Uterus (tissue), 2 donors: ENCODE measurements around the gene SPINT1.

Experiments
- POLR2A ChIP-seq, 2 donors: fragments of 450-650 bp; IDR thresholded peaks; one replicate each; pipeline ENCODE4 v1.6.1; 2016; ENCODE audit warnings: antibody characterized with exemption in 2 of 2, mild to moderate bottlenecking in 1 of 2, moderate library complexity in 1 of 2
- TF ChIP-seq, protein P1 (sequence below), 4 experiments: fragments of 200-600 bp in 2 of 4; fragments of 450-650 bp in 2 of 4; sonication (generic) in 2 of 4; IDR thresholded peaks; one replicate each; pipeline ENCODE4 v1.5.1; 2016 to 2019; ENCODE audit warnings: antibody characterized with exemption in 4 of 4, mild to moderate bottlenecking in 2 of 4, moderate library complexity in 1 of 4

DNA sequence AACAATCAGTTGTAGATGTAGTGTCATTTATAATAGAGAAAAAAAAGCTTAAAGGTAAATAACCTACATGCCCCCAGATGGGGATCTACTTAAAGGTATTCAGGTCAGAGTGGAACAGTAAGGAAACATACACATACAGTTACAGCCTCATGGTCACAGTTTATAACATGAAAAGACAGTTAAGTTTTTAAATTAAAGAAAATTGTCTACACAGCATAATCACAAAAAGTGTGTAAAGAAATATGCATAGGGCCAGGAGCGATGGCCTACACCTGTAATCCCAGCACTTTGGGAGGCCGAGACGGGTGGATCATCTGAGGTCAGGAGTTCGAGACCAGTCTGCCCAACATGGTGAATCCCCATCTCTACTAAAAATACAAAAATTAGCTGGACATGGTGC lies 23.4 kb downstream of the SPINT1 start:
- TF ChIP-seq, protein P1, sequence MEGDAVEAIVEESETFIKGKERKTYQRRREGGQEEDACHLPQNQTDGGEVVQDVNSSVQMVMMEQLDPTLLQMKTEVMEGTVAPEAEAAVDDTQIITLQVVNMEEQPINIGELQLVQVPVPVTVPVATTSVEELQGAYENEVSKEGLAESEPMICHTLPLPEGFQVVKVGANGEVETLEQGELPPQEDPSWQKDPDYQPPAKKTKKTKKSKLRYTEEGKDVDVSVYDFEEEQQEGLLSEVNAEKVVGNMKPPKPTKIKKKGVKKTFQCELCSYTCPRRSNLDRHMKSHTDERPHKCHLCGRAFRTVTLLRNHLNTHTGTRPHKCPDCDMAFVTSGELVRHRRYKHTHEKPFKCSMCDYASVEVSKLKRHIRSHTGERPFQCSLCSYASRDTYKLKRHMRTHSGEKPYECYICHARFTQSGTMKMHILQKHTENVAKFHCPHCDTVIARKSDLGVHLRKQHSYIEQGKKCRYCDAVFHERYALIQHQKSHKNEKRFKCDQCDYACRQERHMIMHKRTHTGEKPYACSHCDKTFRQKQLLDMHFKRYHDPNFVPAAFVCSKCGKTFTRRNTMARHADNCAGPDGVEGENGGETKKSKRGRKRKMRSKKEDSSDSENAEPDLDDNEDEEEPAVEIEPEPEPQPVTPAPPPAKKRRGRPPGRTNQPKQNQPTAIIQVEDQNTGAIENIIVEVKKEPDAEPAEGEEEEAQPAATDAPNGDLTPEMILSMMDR (IDR thresholded peaks at IDR 0.05), result no peak
- TF ChIP-seq POLR2A (IDR thresholded peaks at IDR 0.05), result no peak
